Measurements from ENCODE around the gene PYCR2. TPM values are rescaled to one million over a fixed set of nuclear protein-coding genes. Genes with fewer than 3 reads are reported as not detected.
A peak's percentile ranks its signal among the peaks of the same experiment; 100 is the strongest.

Gene PYCR2
- total RNA-seq, 1 donor from 2014 or later: 52.2 TPM

DNA sequence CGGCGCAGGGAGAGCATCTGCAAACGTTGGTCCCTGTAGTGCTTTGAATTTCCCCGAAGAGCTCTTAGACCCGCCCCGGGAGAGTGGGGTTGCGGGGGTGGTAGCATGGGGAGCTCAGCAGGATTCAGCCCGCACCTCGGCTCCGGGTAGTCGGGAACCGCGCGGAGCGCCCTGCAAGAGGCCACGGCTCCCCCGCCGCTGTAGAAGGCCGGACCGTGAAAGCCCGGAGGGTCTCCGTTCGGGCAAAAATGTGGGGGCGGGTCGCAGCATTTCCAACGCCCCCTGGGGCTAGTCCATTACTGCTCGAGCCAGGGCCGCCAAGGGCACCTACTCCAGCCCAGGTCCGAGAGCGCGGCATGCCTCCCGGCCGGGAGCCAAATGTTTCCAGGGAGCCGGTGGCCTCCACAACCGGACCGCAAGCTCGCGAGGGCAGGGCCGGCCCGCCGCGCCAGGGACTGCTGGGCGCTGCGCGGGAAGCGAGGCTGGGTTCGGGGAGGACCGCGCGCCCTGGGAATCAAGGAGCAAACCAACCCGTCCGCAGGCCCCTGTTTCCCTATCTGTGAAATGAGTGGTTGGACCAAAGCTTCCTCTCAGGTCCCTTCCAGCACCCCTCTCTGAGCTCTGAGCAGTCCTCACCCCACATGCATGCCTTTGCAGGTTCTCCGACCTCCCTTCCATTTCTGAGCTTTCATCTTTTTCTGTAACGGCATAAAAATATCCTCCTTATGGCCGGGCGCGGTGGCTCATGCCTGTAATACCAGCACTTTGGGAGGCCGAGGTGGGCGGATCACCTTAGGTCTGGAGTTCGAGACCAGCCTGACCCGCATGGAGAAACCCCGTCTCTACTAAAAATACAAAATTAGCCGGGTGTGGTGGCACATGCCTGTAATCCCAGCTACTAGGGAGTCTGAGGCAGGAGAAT, 41.1 kb downstream of the PYCR2 start:
- ATAC-seq: peak; percentile 53
- intact Hi-C loops (cut with DNase I): no loop called here
- peak; percentile 77 for DNase-seq (ENCODE audit: low spot score)

DNA sequence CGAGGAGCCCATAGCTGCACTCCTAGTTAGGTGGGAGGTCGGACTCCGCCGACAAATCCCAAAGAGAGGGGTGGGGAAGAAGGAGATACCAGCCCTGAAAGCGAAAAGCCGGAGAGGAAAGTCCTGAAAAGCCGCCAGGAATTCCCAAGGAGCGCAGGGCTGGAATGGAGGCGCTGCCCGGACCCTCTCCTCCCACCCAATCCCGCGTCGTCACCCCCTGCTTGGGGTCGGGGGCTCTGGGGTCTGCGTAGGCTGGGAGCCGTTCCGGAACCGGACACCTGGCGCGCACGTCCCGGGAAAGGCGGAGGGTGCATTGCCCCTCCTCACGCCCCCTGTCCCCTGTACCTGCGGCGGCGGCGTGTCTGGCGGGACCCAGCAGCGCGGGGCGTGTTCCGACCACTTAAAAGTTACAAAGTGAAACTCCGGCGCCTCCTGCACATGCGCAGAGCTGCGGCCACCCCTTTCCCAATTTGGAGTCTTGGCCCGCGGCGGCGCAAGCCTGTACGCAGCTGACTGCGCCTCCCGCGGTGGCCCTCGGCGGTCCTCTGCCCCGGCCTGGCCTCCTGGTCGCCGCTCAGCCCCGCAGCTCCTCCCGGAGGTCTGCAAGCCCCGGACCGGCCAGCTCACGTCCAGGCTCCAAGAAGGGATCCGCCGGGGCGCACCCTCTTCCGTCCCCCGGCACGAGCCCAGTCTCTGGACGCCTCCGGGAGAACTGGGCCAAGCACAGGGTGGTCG, 41.9 kb downstream of the PYCR2 start, which contains the start of gene TMEM63A:
TMEM63A (minus strand) TSS at position 422 of the 735 bp plus-strand sequence. CDS start 4,800 bp downstream, outside the sequence.
- ATAC-seq (peak; percentile 94), DNase-seq (ENCODE audit: low spot score) (peak; percentile 96)
- intact Hi-C loops (cut with DNase I): no loop called here

DNA sequence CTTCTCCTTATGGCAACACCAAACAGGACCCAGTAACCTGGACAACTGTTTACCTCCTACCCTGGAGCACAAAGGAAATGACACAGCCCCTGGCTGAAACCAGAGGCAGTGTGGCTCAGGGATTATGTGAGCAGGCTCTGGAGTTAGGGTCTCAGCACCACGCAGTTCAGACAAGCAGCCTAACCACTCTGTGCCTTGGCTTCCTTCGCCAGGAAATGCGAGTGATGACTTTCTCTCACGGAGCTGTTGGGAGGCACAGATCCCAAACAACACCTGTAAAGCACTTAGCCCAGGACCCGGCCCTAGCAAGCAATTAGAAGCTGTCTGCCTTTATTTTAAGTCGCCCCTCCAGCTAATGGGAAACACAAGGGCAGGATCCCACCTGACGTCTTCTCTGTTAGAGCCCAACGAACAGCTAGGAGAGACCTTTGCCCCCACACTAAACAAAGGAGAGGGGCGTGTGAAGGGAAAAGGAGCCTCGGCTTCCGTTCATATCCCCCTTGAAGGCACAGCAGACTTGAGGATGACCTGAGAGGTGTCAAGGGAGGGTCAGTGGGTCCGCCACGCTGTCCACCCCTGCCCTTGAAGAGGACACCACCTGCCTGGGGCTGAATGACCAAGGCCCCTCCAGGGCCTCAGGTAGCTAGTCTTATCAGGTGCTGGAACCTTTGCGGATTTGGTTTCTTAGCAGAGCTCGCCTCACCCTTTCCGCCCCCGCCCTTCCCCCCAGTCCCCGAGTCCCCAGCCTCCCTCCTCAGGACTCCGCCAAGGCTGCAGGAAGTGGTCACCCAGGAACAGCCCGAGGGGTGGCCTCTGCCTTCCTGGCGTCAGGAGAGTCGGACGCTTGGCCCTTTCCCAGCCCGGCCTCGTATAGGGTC, 42.7 kb downstream of the PYCR2 start:
- peak; percentile 77 for DNase-seq (ENCODE audit: low spot score)
- intact Hi-C loops (cut with DNase I): no loop called here
- ATAC-seq: peak; percentile 65

DNA sequence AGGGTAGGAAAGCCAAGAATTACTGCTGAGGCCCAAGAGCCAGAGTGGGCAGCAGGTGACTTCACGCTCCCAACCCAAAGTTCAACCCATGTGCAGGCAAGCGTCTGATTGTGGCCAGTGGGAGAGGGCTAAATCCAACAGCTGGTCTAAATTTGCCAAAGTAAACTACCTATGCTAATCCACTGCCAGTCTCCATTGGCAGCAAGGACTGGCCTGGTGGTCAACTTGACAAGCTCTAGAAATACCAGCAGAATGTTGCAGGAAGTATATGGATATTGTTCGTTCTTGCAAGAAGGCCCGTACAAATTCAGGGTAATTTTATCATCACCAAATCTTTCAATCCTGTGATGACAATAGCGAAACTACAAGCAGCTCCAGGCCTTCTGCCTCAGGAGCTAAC, 43.4 kb downstream of the PYCR2 start:
- DNase-seq (ENCODE audit: low spot score): no peak
- ATAC-seq: no peak
- intact Hi-C loops (cut with DNase I): no loop called here

DNA sequence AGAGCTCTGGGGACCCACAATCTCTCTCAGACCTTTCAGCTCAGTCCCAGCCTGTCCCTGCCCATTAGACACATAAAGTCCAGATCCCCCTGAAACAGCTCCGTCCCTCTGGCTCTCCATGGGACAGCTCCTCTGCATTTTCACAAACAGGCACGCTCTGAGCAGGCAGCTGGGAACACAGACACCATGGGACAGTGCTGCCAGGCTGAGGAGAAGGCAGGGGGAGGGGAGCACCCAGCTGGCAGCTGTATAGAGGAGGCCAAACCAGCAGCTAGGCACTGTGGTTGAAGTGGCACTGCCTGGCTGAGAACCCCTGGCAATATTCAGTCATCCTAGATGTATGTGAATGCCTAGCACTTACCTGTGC, 43.8 kb downstream of the PYCR2 start:
- intact Hi-C loops (cut with DNase I): no loop called here
- ATAC-seq (no peak), DNase-seq (ENCODE audit: low spot score) (no peak)

DNA sequence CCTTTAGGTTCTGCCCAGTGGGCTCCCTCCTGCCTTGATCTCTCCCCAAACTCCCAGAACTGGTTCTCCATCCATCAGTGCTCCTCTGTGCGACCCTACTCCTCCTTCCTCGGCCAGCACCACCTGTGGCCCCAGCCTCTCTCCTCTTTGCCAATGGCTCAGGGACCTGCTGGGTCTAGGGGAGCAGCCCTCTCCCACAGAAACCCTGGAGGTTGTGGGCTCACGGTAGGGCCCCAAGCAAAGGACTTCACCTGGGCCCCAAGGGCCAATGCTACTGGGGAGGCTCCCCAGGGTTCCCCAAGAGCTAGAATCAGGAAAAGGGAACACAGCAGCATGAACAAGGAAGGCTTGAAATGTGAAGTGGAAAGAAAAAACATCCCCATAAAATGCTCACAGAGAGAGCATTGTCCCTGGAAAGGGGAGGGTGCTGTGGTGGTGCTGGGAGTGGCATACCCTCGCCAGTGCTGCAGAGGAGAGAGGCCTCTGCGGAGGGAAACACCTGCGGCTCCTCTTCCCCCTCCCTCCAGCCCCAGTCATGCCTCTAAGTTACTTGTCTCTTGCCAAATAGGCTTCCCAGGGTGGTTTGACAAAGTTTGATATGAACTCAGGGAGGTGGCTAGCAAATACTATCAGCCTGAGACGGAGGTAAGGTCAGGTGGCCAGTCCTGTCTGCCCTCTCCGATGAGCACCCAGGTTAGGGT, 44.4 kb downstream of the PYCR2 start:
- ATAC-seq (no peak), DNase-seq (ENCODE audit: low spot score) (no peak)
- intact Hi-C loops (cut with DNase I): no loop called here

DNA sequence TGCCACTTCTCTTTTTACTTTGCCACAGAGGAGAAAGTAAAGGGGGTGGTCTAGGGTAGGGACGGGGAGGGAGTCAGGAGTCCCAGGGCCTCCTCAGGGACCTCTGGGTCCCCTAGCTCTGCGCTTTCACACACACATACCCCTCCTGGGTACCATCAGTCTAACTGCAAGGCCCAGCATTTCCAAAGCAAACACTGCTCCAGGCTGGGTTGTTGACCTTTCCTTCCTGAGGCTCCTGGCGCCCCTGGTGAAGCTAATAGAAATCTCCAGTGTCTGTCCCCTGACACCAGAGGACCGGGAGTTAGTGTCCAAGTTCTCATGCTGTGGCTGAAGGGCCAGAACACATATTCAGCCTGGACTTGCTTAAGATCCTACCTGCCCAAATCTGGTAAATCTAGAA, 45.8 kb downstream of the PYCR2 start:
- intact Hi-C loops (cut with DNase I): no loop called here
- DNase-seq (ENCODE audit: low spot score): no peak
- no peak for ATAC-seq

DNA sequence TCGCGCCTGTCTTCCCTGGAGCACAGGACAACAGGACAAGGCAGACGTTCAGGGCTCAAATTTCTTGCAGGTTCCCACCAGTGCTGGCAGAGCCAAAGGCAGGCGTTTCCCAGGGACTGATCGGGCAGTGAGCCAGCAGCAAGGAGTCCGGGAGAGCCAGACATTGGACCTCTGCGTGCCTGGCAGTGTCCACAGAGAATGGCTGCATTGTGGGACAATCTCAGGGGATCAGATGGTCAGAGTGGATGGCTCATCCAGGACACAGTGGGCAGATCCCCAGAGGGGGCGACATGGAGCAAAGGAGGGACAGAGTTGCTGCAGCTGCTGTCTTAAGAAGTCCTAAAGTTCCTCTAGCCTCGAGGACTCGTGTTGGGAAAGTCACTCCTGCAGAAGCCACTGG, 46.5 kb downstream of the PYCR2 start:
- DNase-seq (ENCODE audit: low spot score) (peak; percentile 73), ATAC-seq (peak; percentile 4)
- intact Hi-C loops (cut with DNase I): no loop called here

DNA sequence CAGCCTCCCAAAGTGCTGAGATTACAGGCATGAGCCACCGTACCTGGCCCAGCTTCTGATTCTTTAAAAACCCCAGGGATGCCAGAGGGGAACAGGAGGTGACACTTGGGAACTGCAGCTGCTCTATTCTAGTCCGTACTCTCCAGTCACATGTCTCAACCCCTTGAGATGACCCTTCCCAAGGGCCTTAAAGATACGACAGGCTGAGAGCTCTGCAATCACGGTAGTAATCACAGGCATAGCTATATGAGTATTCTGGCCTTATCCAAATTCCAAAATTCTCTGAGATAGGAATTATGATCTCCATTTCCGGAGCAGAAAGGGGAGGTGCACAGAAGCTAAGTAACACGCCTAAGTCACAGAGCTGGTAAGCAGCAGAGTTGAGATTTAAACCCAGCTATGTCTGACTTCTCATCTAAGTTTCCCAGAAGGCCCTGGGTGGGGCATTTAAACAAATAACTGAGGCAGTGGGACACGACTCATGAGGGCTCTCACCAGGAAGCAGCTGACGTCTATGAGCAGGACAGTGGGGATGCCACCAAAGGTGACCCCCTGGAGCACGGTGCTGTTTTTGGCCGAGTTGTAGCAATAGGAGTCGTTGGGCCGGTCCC, 47.0 kb downstream of the PYCR2 start:
- DNase-seq (ENCODE audit: low spot score): no peak
- intact Hi-C loops (cut with DNase I): no loop called here

DNA sequence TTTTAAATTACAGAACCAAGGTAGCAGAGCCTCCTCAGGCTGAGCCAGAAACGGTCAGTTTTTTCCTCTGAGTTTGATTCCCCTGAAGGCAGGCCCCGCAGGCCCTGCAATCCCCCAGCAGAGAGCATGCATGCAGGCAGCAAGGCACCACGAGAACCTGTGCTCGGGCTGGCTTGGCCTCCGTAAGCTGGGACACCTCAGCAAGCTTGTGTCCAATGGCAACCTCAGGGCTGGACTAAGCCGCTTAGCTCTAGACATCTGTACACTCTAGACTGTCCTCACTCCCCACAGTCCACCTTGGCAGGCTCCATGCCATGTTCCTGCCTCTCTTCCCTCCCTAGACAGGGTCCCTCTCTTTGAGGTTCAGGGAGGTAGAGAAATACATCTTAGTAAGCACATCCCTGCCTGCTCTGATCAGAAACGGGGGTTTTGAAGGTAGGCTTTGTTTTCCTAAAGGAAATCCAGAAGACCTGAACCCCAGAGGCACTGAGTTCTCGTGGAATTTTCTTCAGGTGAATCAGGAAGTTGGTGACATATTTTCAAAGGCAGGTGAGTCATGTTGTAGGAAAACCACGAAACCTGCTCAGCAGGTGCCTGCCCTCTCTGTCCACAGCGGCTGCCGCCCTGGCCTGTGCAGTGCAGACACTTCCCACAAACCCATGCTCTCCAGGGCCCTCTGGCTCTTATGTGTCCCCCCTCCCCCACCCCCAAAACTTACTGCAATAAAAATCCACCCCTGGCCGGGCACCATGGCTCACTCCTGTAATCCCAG, 48.8 kb downstream of the PYCR2 start:
- intact Hi-C loops (cut with DNase I): no loop called here
- ATAC-seq (no peak), DNase-seq (ENCODE audit: low spot score) (no peak)

More for the DNA sequence above, 47.0 kb downstream of the PYCR2 start:
- ATAC-seq: no peak

DNA sequence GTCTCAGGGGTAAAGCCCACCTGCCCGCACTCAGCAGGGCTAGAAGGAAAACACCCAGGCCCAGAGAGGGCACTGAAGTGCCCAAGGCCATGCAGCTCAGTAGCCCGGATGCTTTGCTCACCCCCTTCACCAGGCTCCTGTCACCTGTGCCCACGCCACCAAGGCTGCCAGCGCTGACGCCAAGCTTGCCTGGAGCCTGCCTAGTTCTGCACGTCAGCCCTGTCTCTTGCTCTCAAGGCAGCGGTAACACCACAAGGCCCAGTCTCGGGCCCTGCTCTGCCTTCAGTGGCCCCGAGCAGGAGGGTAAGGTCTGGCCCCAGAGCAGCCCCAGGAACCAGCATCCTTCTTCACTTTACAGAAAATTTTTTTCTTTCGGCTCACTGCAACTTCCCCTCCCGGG, 49.6 kb downstream of the PYCR2 start:
- no peak for ATAC-seq
- no peak for DNase-seq (ENCODE audit: low spot score)
- intact Hi-C loops (cut with DNase I): no loop called here

DNA sequence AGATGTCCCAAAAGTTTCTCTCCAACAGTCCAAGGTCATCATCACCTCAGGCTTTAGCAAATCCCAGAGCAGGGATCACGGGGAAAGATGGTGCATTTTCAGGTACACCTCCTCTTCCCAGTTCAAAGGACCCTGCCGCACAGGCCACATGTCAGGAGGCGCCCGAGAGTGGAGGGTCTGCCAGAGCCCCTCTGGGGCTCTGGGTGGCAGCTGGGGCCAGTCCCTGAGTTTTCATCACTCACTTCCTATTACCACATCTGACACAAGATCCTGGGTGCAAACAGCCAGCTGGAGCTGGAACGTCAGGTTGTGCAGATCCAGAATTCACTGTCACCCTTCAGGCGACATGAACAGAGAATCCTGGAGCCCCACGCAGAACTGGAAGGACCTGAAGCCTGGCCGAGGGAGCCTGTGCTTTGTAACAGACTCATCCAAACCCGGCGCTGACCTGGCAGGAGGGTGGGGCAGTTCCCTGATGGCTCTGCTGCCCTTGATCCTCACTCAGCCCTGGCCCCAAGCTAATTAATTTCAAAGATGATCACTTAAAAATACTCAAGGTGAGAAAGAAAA, 50.7 kb downstream of the PYCR2 start:
- intact Hi-C loops (cut with DNase I): no loop called here
- ATAC-seq (no peak), DNase-seq (ENCODE audit: low spot score) (no peak)

DNA sequence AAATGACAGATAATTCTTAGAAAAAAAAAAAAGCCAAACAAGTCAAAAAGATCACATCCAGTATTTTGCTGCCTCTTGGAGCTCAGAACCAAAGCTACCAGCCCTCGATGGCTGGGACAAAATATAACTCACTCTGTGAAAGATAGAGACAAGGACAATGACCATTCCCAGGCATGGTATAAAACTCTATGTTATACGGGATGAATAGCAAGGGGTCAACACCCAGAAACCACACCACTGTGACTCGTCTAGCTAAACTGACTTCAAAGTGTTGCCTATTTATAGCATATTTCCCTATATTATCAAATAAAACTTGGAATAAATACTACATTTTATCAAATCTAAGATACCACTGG, 52.0 kb downstream of the PYCR2 start:
- intact Hi-C loops (cut with DNase I): no loop called here
- ATAC-seq: no peak
- DNase-seq (ENCODE audit: low spot score): no peak

DNA sequence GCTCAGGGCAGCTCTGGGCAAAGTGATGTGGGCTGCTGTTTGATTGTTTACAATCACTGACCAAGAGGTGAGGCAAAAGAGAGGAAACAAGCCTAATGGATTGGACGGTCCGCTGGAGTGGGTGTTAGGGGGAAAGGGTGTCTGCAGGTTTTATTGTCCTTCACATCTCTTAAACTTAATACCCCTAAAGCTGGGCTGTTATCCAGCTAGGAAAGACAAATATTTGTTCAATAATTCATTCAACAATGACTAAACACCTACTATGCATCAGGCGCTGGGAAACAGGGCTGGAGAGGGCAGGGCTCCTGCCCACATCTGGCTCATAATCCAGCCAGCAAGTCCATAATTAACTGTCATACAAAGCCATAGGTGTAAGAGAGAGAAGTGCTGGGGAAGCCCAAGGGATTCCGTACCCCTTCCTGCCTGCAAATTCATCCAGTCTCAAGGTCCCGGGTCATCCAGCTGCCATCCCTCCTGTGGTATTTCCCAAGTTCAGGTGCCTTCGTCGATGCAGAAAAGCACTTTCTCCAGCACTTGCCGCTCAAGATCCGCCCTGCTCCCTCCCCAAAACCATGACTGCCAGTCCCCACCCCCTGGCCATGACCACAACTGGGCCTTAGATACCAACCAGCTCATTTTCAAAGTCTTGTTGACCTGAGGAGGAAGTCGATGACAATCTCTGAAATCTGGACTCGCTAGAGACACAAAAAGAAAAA, 52.5 kb downstream of the PYCR2 start:
- ATAC-seq (no peak), DNase-seq (ENCODE audit: low spot score) (no peak)
- intact Hi-C loops (cut with DNase I): no loop called here

DNA sequence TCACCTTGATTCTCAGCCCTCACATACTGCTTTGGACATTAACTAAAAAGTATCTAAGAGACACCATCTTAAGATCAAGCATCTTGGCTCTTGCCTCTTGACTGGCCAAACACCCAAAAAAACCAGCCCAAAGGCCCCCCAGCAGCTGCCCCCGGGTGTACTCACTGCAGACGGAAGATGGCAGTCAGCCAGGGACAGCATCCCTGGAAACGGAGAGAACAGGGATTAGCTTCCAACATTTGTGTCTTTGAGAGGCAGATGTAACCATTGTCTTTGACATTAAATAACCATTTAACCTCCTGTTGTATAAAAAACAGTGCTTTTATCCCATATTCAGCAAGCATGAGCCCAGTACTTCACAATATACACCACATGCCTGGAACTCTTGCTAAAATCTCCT, 53.1 kb downstream of the PYCR2 start:
- DNase-seq (ENCODE audit: low spot score) (no peak), ATAC-seq (no peak)
- intact Hi-C loops (cut with DNase I): no loop called here

Data from sciatic nerve (tissue), 2 donors.